Upper lobe of left lung (tissue), 6 donors: Measurements from ENCODE around the gene NLRP10. TPM values are rescaled to one million over a fixed set of nuclear protein-coding genes. Genes with fewer than 3 reads are reported as not detected.
A peak's percentile ranks its signal among the peaks of the same experiment; 100 is the strongest.

ENCODE experiments used
- ATAC-seq, 2 donors: fragments of 200-7000 bp; cut with Tn5 transposase; one replicate each; pipeline ENCODE4 v1.9.1; 2022; ENCODE audit warnings: mild to moderate bottlenecking in 2 of 2, moderate library complexity in 2 of 2; ENCODE audit not compliant: low FRiP score in 2 of 2
- DNase-seq, 2 donors: peaks; one replicate each; pipeline ENCODE4 v3.0.0-alpha.2; 2019 to 2020
- H3K27ac ChIP-seq, 4 donors: fragments of 200-600 bp; sonication (generic); one replicate each; pipeline ENCODE4 v1.5.1; 2016 to 2019
- H3K27me3 ChIP-seq, 4 donors: fragments of 200-600 bp; sonication (generic); one replicate each; pipeline ENCODE4 v1.5.1; 2017 to 2019
- H3K36me3 ChIP-seq, 4 donors: fragments of 200-600 bp; sonication (generic); one replicate each; pipeline ENCODE4 v1.5.1; 2016 to 2019
- H3K4me1 ChIP-seq, 4 donors: fragments of 200-600 bp; sonication (generic); one replicate each; pipeline ENCODE4 v1.5.1; 2018 to 2019
- H3K4me3 ChIP-seq, 4 donors: fragments of 200-600 bp; sonication (generic); one replicate each; pipeline ENCODE4 v1.5.1; 2017 to 2019; ENCODE audit warnings: mild to moderate bottlenecking in 2 of 4, moderate library complexity in 1 of 4
- H3K9me3 ChIP-seq, 4 donors: fragments of 200-600 bp; sonication (generic); one replicate each; pipeline ENCODE4 v1.5.1; 2018 to 2019
- EP300 ChIP-seq, 4 donors: sonication (generic); formaldehyde crosslinking; IDR thresholded peaks; one replicate each; pipeline ENCODE4 v1.5.1; 2017; ENCODE audit warnings: antibody characterized with exemption in 4 of 4, control low read depth in 2 of 4
- POLR2A ChIP-seq, 4 donors: fragments of 450-650 bp; IDR thresholded peaks; one replicate each; pipeline ENCODE4 v1.5.1; 2016 to 2017; ENCODE audit warnings: antibody characterized with exemption in 4 of 4, mild to moderate bottlenecking in 2 of 4
- POLR2AphosphoS5 ChIP-seq, 2 donors: sonication (generic); formaldehyde crosslinking; IDR thresholded peaks; one replicate each; pipeline ENCODE4 v1.5.1; 2017; ENCODE audit warnings: antibody characterized with exemption in 2 of 2
- WGBS, 2 donors: methylation state at CpG; one replicate each; pipeline ENCODE4 v1.1.5; 2017 to 2018; 5-methylcytosine and 5-hydroxymethylcytosine counted together
- total RNA-seq, 6 donors: library from RNA; depleted of rRNA in 4 of 6; stranded (reverse); fragments of >200 nt in 4 of 6; gene quantifications; one replicate each; pipeline versions ENCODE4 v1.1.0 to v1.2.1, GENCODE V29; 2016 to 2021
- TF ChIP-seq, protein P1 (sequence below), 6 experiments: fragments of 450-650 bp in 4 of 6; fragments of 200-600 bp in 2 of 6; sonication (generic) in 2 of 6; IDR thresholded peaks; one replicate each; pipeline ENCODE4 v1.5.1; 2016 to 2019; ENCODE audit warnings: antibody characterized with exemption in 6 of 6
- donor health status: DM: no; HTN: no; CAD: no; lungs with moderate emphysema.
- donor health status: DM: no; HTN: yes; CAD: no; lungs with severe emphysema.

NLRP10 gene
- total RNA-seq, 6 donors from 2014 or later = not detected

DNA sequence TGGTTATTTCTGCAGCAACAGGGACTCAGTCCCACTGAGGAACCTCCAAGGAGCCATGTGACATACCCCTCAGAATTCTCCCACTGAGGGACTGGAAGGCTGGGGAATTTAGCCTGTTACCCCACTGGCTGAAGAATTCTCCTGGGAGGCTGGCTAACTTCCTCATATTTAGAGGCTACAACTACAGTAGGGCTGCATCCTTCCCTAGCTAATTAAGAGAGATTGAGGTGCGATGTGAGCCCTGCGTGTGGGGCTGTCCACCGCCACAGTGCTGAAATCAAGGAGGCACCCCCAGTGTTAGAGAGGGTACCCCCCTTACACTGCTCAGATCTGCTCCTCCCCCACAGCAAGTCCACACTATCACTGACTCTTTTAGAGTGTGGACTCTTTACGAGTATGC, 43.0 kb upstream of the NLRP10 start:
- H3K27ac ChIP-seq = no peak overlapping the region
- TF ChIP-seq, protein P1, sequence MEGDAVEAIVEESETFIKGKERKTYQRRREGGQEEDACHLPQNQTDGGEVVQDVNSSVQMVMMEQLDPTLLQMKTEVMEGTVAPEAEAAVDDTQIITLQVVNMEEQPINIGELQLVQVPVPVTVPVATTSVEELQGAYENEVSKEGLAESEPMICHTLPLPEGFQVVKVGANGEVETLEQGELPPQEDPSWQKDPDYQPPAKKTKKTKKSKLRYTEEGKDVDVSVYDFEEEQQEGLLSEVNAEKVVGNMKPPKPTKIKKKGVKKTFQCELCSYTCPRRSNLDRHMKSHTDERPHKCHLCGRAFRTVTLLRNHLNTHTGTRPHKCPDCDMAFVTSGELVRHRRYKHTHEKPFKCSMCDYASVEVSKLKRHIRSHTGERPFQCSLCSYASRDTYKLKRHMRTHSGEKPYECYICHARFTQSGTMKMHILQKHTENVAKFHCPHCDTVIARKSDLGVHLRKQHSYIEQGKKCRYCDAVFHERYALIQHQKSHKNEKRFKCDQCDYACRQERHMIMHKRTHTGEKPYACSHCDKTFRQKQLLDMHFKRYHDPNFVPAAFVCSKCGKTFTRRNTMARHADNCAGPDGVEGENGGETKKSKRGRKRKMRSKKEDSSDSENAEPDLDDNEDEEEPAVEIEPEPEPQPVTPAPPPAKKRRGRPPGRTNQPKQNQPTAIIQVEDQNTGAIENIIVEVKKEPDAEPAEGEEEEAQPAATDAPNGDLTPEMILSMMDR (IDR thresholded peaks at IDR 0.05) = no peak
- TF ChIP-seq EP300 (IDR thresholded peaks at IDR 0.05) = no peak
- TF ChIP-seq POLR2A (IDR thresholded peaks at IDR 0.05) = no peak
- no peak for TF ChIP-seq POLR2AphosphoS5 (IDR thresholded peaks at IDR 0.05)

DNA sequence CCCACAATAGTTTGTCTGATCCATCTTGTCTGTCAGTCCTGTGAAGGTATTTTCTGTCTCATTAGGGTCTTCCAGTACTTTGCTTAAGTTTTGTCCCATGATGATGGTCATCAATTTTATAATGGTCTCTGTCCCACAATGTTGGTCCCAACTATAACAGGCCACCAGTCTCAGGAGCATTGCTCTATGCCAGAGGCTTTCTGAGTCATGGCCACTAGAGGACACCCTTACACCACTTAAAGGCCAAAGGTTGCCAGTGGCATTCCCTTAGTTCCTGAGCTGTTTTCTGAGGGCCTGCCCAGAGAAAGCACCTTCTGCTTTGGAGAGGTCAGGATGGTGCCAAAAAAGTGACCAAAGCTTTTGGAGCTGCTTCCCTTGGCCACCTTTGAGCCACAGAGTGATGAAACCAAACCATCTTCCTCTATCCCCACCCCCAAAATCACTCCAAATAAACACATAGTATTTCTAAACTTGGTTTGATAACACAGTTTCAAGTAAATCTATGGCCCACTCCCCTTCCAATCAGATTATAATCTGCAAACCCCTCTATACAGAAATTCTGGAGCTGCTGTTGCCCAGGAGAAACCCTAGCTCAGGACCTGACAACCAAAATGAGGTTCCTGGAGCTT, 41.2 kb upstream of the NLRP10 start:
- Histone ChIP-seq H3K9me3 (no peaks in the 10 kb centered on the region), H3K36me3 (no peaks in the 10 kb centered on the region), H3K27me3 (no peaks in the 10 kb centered on the region), H3K4me1 (no peaks in the 10 kb centered on the region), H3K4me3 (no peak overlapping the region), H3K27ac (no peak overlapping the region)
- TF ChIP-seq, protein P1 (IDR thresholded peaks at IDR 0.05) = peak; percentile 39 to 72 (median 58)
- no peak for TF ChIP-seq POLR2A (IDR thresholded peaks at IDR 0.05)
- ATAC-seq (peak; percentile 82 to 86), DNase-seq (peak in 1 of 2 donors; percentile 39)

More for the DNA sequence above, 43.0 kb upstream of the NLRP10 start:
- Histone ChIP-seq H3K4me3 (no peak overlapping the region), H3K36me3 (no peaks in the 10 kb centered on the region), H3K9me3 (no peaks in the 10 kb centered on the region), H3K4me1 (no peaks in the 10 kb centered on the region), H3K27me3 (no peaks in the 10 kb centered on the region)
- ATAC-seq (no peak), DNase-seq (no peak)
- WGBS, 2 donors = 36 to 62% methylated on average over 2 to 4 of the region's 4 CpGs

DNA sequence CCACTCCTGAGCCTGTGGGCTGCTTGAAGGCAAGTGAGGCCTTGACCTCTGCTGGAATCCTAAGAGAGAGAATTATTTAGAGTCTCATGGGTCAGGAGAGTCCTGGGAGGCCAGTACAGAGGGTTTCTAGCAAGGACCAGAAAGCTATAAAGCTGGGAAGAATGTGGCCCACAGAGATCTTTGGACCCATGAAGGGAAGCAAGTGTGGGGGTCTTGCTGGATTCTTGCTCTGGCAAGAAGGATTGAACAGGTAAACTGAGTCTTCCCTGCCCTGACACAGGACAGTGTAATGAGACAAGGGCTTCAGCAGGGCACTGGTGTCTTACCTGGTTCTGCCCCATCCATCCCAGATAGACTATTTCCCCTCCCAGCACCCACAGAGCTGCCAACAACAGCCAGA, 40.3 kb upstream of the NLRP10 start:
- ATAC-seq (no peak), DNase-seq (no peak)
- no peaks in the 10 kb centered on the region for H3K27me3 ChIP-seq
- no peak overlapping the region for H3K4me3 ChIP-seq
- H3K27ac ChIP-seq = no peak overlapping the region
- no peaks in the 10 kb centered on the region for H3K4me1 ChIP-seq
- TF ChIP-seq, protein P1 (IDR thresholded peaks at IDR 0.05) = no peak
- no peak for TF ChIP-seq POLR2AphosphoS5 (IDR thresholded peaks at IDR 0.05)
- TF ChIP-seq POLR2A (IDR thresholded peaks at IDR 0.05) = no peak
- no peak for TF ChIP-seq EP300 (IDR thresholded peaks at IDR 0.05)
- H3K36me3 ChIP-seq = no peaks in the 10 kb centered on the region
- H3K9me3 ChIP-seq = no peaks in the 10 kb centered on the region

DNA sequence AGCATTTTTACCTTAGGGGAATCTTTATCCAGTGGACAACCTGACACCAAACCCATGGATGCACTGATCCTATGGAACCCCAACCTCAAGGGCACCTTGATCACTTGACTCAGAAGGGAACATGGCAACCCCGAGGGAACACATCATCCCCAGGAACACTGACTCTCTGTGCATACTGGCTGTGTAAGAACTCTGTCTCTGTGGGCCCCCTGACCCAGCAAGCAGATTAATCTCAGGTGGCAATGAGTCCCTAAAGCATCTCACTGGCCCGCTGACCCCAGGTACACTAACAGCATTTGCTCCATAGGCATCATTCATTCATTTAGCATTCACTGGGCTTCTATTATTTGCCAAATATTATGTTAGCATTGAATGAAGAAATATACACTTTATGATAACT, 38.8 kb upstream of the NLRP10 start:
- WGBS, 2 donors = 94 to 96% methylated on average over 2 of the region's 2 CpGs
- Histone ChIP-seq H3K4me1 (no peaks in the 10 kb centered on the region), H3K27me3 (no peaks in the 10 kb centered on the region), H3K4me3 (no peak overlapping the region), H3K36me3 (peaks cover 0 to 14% (median 6%) of the 10 kb centered on the region in 4 donors), H3K9me3 (no peaks in the 10 kb centered on the region), H3K27ac (no peak overlapping the region)
- DNase-seq (no peak), ATAC-seq (no peak)
- TF ChIP-seq EP300 (IDR thresholded peaks at IDR 0.05) = no peak
- TF ChIP-seq, protein P1 (IDR thresholded peaks at IDR 0.05) = no peak
- no peak for TF ChIP-seq POLR2A (IDR thresholded peaks at IDR 0.05)
- no peak for TF ChIP-seq POLR2AphosphoS5 (IDR thresholded peaks at IDR 0.05)

DNA sequence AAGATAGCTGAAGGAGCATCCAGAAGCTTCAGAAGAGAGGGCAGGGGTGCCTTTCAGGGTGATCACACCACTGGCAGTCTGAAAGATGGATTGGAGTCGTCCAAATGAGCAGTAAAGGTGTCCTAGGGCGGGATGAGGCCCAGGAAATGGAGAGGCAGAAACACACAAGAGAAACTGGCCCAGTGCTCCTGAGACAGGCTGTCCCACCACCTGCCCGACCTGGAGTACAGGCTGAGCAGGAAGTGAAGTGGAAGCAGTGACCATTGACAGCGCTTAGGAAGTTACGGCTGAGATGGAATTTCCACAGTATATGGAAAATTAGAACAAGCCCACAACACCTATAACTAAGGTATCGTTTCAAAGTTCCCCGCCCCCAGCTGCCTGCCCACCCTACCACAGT, 37.9 kb upstream of the NLRP10 start:
- no peak for DNase-seq
- Histone ChIP-seq H3K4me1 (no peaks in the 10 kb centered on the region), H3K27me3 (no peaks in the 10 kb centered on the region), H3K27ac (no peak overlapping the region), H3K4me3 (no peak overlapping the region), H3K9me3 (no peaks in the 10 kb centered on the region), H3K36me3 (peaks cover 7 to 22% (median 13%) of the 10 kb centered on the region in 4 donors)
- TF ChIP-seq EP300 (IDR thresholded peaks at IDR 0.05) (no peak), POLR2A (IDR thresholded peaks at IDR 0.05) (no peak), POLR2AphosphoS5 (IDR thresholded peaks at IDR 0.05) (no peak)
- TF ChIP-seq, protein P1 (IDR thresholded peaks at IDR 0.05) = no peak
- no peak for ATAC-seq
- 68 to 71% methylated on average over 7 of the region's 7 CpGs for WGBS, 2 donors
